Body of pancreas (tissue), 4 donors: Measurements from ENCODE around the gene PIGBOS1.

Experiments used
- POLR2A ChIP-seq, 3 donors: fragments of 450-650 bp; IDR thresholded peaks; one replicate each; pipeline ENCODE4 v1.6.1; 2016; ENCODE audit warnings: antibody characterized with exemption in 3 of 3, mild to moderate bottlenecking in 2 of 3
- TF ChIP-seq, protein P1 (sequence below), 7 experiments: fragments of 450-650 bp in 4 of 7; fragments of 200-600 bp in 3 of 7; sonication (generic) in 3 of 7; IDR thresholded peaks; one replicate each; pipeline ENCODE4 v1.5.1; 2016 to 2019; ENCODE audit warnings: antibody characterized with exemption in 7 of 7

DNA sequence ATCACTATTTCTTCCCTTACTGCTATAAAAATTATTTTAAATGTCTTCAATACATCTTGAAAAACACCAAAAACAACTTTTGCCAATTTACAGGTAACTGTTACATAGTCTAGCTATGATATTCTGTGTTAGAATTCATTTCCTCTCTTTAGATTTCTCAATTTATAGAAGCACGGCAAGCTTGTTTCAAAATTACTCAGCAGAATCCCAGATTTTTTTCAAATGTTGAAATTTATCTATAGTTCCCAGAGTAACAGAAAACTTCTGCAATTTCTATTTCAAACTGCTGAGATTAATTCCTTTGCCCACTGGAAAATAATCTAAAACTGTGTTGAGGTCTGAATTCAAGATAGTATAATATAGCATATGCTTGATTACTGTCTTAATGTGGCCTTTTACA lies 48.1 kb upstream of the PIGBOS1 start:
- TF ChIP-seq, protein P1, sequence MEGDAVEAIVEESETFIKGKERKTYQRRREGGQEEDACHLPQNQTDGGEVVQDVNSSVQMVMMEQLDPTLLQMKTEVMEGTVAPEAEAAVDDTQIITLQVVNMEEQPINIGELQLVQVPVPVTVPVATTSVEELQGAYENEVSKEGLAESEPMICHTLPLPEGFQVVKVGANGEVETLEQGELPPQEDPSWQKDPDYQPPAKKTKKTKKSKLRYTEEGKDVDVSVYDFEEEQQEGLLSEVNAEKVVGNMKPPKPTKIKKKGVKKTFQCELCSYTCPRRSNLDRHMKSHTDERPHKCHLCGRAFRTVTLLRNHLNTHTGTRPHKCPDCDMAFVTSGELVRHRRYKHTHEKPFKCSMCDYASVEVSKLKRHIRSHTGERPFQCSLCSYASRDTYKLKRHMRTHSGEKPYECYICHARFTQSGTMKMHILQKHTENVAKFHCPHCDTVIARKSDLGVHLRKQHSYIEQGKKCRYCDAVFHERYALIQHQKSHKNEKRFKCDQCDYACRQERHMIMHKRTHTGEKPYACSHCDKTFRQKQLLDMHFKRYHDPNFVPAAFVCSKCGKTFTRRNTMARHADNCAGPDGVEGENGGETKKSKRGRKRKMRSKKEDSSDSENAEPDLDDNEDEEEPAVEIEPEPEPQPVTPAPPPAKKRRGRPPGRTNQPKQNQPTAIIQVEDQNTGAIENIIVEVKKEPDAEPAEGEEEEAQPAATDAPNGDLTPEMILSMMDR (IDR thresholded peaks at IDR 0.05) = no peak
- TF ChIP-seq POLR2A (IDR thresholded peaks at IDR 0.05) = no peak
